ENCODE data around the gene GLMP.
A peak's percentile ranks its signal among the peaks of the same experiment; 100 is the strongest.

GRCh38 chr1:156282479-156283222 lies 12.8 kb downstream of the GLMP start, which contains the start of gene SMG5:
- TF ChIP-seq POLR2AphosphoS5 (IDR thresholded peaks at IDR 0.05; ENCODE audit: low read depth, low read length) (peak; percentile 94), POLR2A (IDR thresholded peaks at IDR 0.05; ENCODE audit: low read depth, low read length) (peak; percentile 98)
